ENCODE data around the gene SPSB1. TPM values are rescaled to one million over a fixed set of nuclear protein-coding genes. Genes with fewer than 3 reads are reported as not detected.

SPSB1 gene
- total RNA-seq, 2 donors from 2014 or later = 29.0 to 57.1 TPM

GRCh38 chr1:9270290-9270883 is 22.3 kb upstream of the SPSB1 start:
- peaks cover 0 to under 1% of the 10 kb centered on the region in 2 donors for H3K36me3 ChIP-seq
- no peak overlapping the region for H3K4me3 ChIP-seq
- DNase-seq (ENCODE audit: low spot score) = peak; percentile 57
- intact Hi-C loops (cut with DNase I) = no loop called here
- H3K9me3 ChIP-seq = no peaks in the 10 kb centered on the region
- H3K27ac ChIP-seq = no peak overlapping the region
- 33% methylated on average over 15 of the region's 15 CpGs for WGBS
- no peaks in the 10 kb centered on the region for H3K4me1 ChIP-seq (replicated peaks)
- TF ChIP-seq POLR2AphosphoS5 (IDR thresholded peaks at IDR 0.05) (no peak), POLR2A (IDR thresholded peaks at IDR 0.05) (no peak), CTCF (IDR thresholded peaks at IDR 0.05) (no peak)
- H3K27me3 ChIP-seq (replicated peaks; ENCODE audit: insufficient read depth) = no peaks in the 10 kb centered on the region

GRCh38 chr1:9271283-9271682 is 21.4 kb upstream of the SPSB1 start:
- no peak overlapping the region for H3K27ac ChIP-seq
- WGBS = 76% methylated on average over 11 of the region's 11 CpGs
- intact Hi-C loops (cut with DNase I) = no loop called here
- no peak overlapping the region for H3K4me3 ChIP-seq
- no peaks in the 10 kb centered on the region for H3K36me3 ChIP-seq
- H3K9me3 ChIP-seq = no peaks in the 10 kb centered on the region
- TF ChIP-seq POLR2A (IDR thresholded peaks at IDR 0.05) (no peak), POLR2AphosphoS5 (IDR thresholded peaks at IDR 0.05) (no peak), CTCF (IDR thresholded peaks at IDR 0.05) (no peak)
- no peak for DNase-seq (ENCODE audit: low spot score)
- no peaks in the 10 kb centered on the region for H3K4me1 ChIP-seq (replicated peaks)
- no peaks in the 10 kb centered on the region for H3K27me3 ChIP-seq (replicated peaks; ENCODE audit: insufficient read depth)

- TF ChIP-seq POLR2AphosphoS5 (IDR thresholded peaks at IDR 0.05) = no peak
- TF ChIP-seq POLR2A (IDR thresholded peaks at IDR 0.05) = no peak
- Histone ChIP-seq H3K36me3 (no peaks in the 10 kb centered on the region), H3K27ac (no peak overlapping the region), H3K9me3 (no peaks in the 10 kb centered on the region), H3K4me1 (replicated peaks) (no peaks in the 10 kb centered on the region), H3K27me3 (replicated peaks; ENCODE audit: insufficient read depth) (no peaks in the 10 kb centered on the region), H3K4me3 (no peak overlapping the region)
- DNase-seq (ENCODE audit: low spot score) = no peak
- 94% methylated on average over 22 of the region's 24 CpGs for whole genome bisulfite sequencing
- intact Hi-C loops (cut with DNase I) = no loop called here
Measured at GRCh38 chr1:9271861-9272595, 20.7 kb upstream of the SPSB1 start.

- TF ChIP-seq CTCF (IDR thresholded peaks at IDR 0.05) (no peak), POLR2AphosphoS5 (IDR thresholded peaks at IDR 0.05) (no peak), POLR2A (IDR thresholded peaks at IDR 0.05) (no peak)
- Histone ChIP-seq H3K4me1 (replicated peaks) (no peaks in the 10 kb centered on the region), H3K36me3 (no peaks in the 10 kb centered on the region), H3K4me3 (no peak overlapping the region), H3K9me3 (no peaks in the 10 kb centered on the region), H3K27ac (no peak overlapping the region), H3K27me3 (replicated peaks; ENCODE audit: insufficient read depth) (no peaks in the 10 kb centered on the region)
- intact Hi-C loops (cut with DNase I) = no loop called here
- WGBS = 86% methylated on average over 11 of the region's 11 CpGs
- DNase-seq (ENCODE audit: low spot score) = no peak
Measured at GRCh38 chr1:9273177-9273576, 19.5 kb upstream of the SPSB1 start.

- TF ChIP-seq POLR2A (IDR thresholded peaks at IDR 0.05) = no peak
- no peak for TF ChIP-seq POLR2AphosphoS5 (IDR thresholded peaks at IDR 0.05)
- no peak for TF ChIP-seq CTCF (IDR thresholded peaks at IDR 0.05)
- WGBS = 85% methylated on average over 10 of the region's 10 CpGs
- intact Hi-C loops (cut with DNase I) = no loop called here
- Histone ChIP-seq H3K27ac (no peak overlapping the region), H3K4me1 (replicated peaks) (no peaks in the 10 kb centered on the region), H3K9me3 (no peaks in the 10 kb centered on the region), H3K4me3 (no peak overlapping the region), H3K36me3 (no peaks in the 10 kb centered on the region), H3K27me3 (replicated peaks; ENCODE audit: insufficient read depth) (no peaks in the 10 kb centered on the region)
- DNase-seq (ENCODE audit: low spot score) = no peak
Measured at GRCh38 chr1:9275161-9275560, 17.5 kb upstream of the SPSB1 start.

Measured in prostate gland (tissue), 2 donors.